ENCODE results near the gene PLEKHB1.

The PLEKHB1 gene, protein sequence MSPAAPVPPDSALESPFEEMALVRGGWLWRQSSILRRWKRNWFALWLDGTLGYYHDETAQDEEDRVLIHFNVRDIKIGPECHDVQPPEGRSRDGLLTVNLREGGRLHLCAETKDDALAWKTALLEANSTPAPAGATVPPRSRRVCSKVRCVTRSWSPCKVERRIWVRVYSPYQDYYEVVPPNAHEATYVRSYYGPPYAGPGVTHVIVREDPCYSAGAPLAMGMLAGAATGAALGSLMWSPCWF

DNA sequence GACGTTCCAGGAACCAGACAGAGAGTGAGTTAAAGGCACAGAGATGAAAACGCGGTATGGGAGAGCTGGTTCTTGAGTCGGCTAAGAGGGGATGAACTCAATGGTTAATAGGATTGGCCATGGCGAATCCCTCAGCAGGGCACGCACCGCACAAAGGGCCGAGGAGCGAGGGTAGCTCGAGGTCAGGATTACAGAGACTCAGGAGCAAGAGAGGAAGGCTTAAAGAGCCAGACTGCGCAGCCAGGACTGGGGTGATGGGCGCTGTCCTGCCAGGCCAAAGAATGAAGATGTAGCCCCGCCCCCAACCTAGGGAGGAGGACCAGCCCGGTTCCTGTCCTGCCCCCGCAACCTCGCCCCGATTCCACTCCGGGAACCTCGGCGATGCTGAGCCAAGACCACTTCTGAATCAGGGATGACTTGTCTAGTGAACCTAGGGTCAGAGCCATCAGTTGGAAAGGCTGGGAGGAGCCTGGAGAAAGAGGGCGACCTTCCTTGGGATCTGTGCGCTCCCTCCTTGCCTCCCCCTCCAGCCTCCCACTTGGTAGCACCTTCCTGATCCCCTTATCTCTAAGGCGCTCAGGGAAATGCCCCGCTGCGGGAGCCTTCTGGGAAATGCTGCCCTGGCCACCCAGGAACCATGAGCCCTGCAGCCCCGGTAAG, at the start of gene PLEKHB1:
PLEKHB1 (plus strand) TSS at position 610 of the 660 bp plus-strand sequence; CDS start at position 638, 28 bp downstream.
- no peaks in the 10 kb centered on the region for H4K20me1 ChIP-seq (ENCODE audit: insufficient read depth, low read length)
- 0 out of 2 replicates have a peak, but pooled peaks cover 5% of the 10 kb centered on the region for H3K27me3 ChIP-seq (ENCODE audit: low read depth, low read length)
- no peaks in the 10 kb centered on the region for H3K79me2 ChIP-seq (ENCODE audit: low read length)
- H2AFZ ChIP-seq (ENCODE audit: low read depth, low read length) = peak within 1 kb of the TSS; percentile 87
- TF ChIP-seq CTCF (IDR thresholded peaks at IDR 0.05; ENCODE audit: low read depth, low read length) (no peak), EZH2phosphoT487 (IDR thresholded peaks at IDR 0.05; ENCODE audit: low read depth) (no peak)
- no peak within 1 kb of the TSS for H3K27ac ChIP-seq (ENCODE audit: low read length)
- peak within 1 kb of the TSS; percentile 91 for H3K4me2 ChIP-seq (ENCODE audit: low read length)
- peaks cover 10% of the 10 kb centered on the region; the same call in 1 of the 2 replicates for H3K4me1 ChIP-seq (ENCODE audit: low read length)
- no peaks in the 10 kb centered on the region for H3K9me3 ChIP-seq (ENCODE audit: insufficient read depth, low read length)
- H3K4me3 ChIP-seq (ENCODE audit: low read length) = peak within 1 kb of the TSS; percentile 77
- H3K36me3 ChIP-seq (replicated peaks; ENCODE audit: low read depth, low read length) = no peaks in the 10 kb centered on the region
- no peak within 1 kb of the TSS for H3K9ac ChIP-seq (ENCODE audit: low read length)

DNA sequence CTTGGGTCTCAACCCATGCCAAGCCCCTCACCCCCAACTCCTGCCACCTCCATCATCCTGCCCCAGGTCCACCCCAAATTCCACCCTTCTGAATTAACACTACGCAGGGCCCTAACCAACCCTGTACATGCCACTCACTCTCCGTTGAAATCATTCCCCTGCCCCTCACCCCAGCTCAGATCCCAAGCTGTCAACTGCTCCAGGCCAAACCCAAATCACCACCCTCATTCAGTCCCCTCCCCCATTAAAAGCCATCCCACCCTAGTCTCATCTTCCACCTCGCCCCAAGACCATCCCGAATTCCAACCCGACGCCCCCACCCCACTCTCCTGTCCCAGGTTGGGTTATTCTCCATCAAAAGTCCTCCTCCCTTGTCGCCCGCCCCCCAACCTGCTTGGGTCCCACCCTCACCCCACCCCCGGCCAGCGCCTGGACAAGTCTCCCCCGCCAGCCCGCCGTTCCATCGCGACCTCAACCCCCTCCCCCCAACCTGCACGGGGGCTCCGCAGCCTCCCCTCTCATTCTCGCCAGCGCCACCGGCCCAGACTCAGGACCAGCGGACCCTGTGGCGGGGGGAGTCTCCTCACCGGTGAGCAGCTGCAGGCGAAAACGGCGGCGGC, 48.9 kb upstream of the PLEKHB1 start:
- Histone ChIP-seq H3K4me3 (ENCODE audit: low read length) (peak overlapping the region; percentile 85), H3K4me2 (ENCODE audit: low read length) (peak overlapping the region; percentile 95), H3K27me3 (ENCODE audit: low read depth, low read length) (no peaks in the 10 kb centered on the region), H2AFZ (ENCODE audit: low read depth, low read length) (peak overlapping the region; percentile 79), H4K20me1 (ENCODE audit: insufficient read depth, low read length) (peaks cover 8% of the 10 kb centered on the region), H3K36me3 (replicated peaks; ENCODE audit: low read depth, low read length) (no peaks in the 10 kb centered on the region), H3K9me3 (ENCODE audit: insufficient read depth, low read length) (no peaks in the 10 kb centered on the region), H3K79me2 (ENCODE audit: low read length) (peaks cover 33% of the 10 kb centered on the region), H3K27ac (ENCODE audit: low read length) (peak overlapping the region; percentile 75), H3K4me1 (ENCODE audit: low read length) (peaks cover 12% of the 10 kb centered on the region), H3K9ac (ENCODE audit: low read length) (peak overlapping the region; percentile 85)
- TF ChIP-seq CTCF (IDR thresholded peaks at IDR 0.05; ENCODE audit: low read depth, low read length) = no peak

- H3K79me2 ChIP-seq (ENCODE audit: low read length) = peaks cover 30% of the 10 kb centered on the region
- H3K4me2 ChIP-seq (ENCODE audit: low read length) = peak within 1 kb of the TSS; percentile 95
- H3K36me3 ChIP-seq (replicated peaks; ENCODE audit: low read depth, low read length) = no peaks in the 10 kb centered on the region
- peak within 1 kb of the TSS; percentile 85 for H3K9ac ChIP-seq (ENCODE audit: low read length)
- TF ChIP-seq CTCF (IDR thresholded peaks at IDR 0.05; ENCODE audit: low read depth, low read length) = no peak
- no peak for TF ChIP-seq EZH2phosphoT487 (IDR thresholded peaks at IDR 0.05; ENCODE audit: low read depth)
- H4K20me1 ChIP-seq (ENCODE audit: insufficient read depth, low read length) = peaks cover 8% of the 10 kb centered on the region
- peaks cover 12% of the 10 kb centered on the region for H3K4me1 ChIP-seq (ENCODE audit: low read length)
- H3K9me3 ChIP-seq (ENCODE audit: insufficient read depth, low read length) = no peaks in the 10 kb centered on the region
- H3K4me3 ChIP-seq (ENCODE audit: low read length) = peak within 1 kb of the TSS; percentile 85
- H2AFZ ChIP-seq (ENCODE audit: low read depth, low read length) = peak within 1 kb of the TSS; percentile 95
- H3K27me3 ChIP-seq (ENCODE audit: low read depth, low read length) = no peaks in the 10 kb centered on the region
- H3K27ac ChIP-seq (ENCODE audit: low read length) = peak within 1 kb of the TSS; percentile 75
Observed at GRCh38 chr11:73597956-73598718, 48.2 kb upstream of the PLEKHB1 start, which contains the start of gene FAM168A. Gene FAM168A, minus strand, starts transcription at chr11:73598112. Its CDS starts 129,638 bp downstream, at chr11:73468474.
